Bronchus fibroblast of lung (primary cell): ENCODE results near the gene SUGP2. TPM values are rescaled to one million over a fixed set of nuclear protein-coding genes. Genes with fewer than 3 reads are reported as not detected.

Source experiments
- total RNA-seq: library from RNA; depleted of rRNA; stranded (reverse); fragments of >200 nt; gene quantifications from 2 replicates; pipeline ENCODE4 v1.2.3, GENCODE V29; 2015

The SUGP2 gene
- total RNA-seq = 23.6 and 24.0 TPM in 2 replicates

GRCh38 chr19:19033426-19034203 lies at the start of gene SUGP2, which contains the start of gene ARMC6:
Gene SUGP2 (minus strand): TSS chr19:19033517. CDS start chr19:19031071, 2,446 bp downstream.
Gene ARMC6 (plus strand): TSS chr19:19033603. CDS start chr19:19034210, 607 bp downstream.

GRCh38 chr19:19063183-19064097 lies 30.1 kb upstream of the SUGP2 start, which contains the start of gene SLC25A42:
Gene SLC25A42 (plus strand): TSS chr19:19063994. CDS start chr19:19096125, 32,131 bp downstream.

Other genes with a start within 250 kb of the SUGP2 start
- not detected in 2 replicates for gene COMP, start 242.2 kb downstream of the SUGP2 start, total RNA-seq
- 42.7 and 45.6 TPM in 2 replicates for gene UPF1, start 201.6 kb downstream of the SUGP2 start, total RNA-seq
- 0.34 and 1.5 TPM in 2 replicates for gene CERS1, start 137.4 kb downstream of the SUGP2 start, total RNA-seq
- gene COPE, start 114.1 kb downstream of the SUGP2 start, total RNA-seq = 357 and 370 TPM in 2 replicates
- 64.8 and 77.8 TPM in 2 replicates for gene DDX49, start 113.8 kb downstream of the SUGP2 start, total RNA-seq
- 63.8 and 67.1 TPM in 2 replicates for gene HOMER3, start 92.3 kb downstream of the SUGP2 start, total RNA-seq
- 47.9 and 48.3 TPM in 2 replicates for gene ARMC6, start 86 bp upstream of the SUGP2 start, total RNA-seq
- gene SLC25A42, start 30.5 kb upstream of the SUGP2 start, total RNA-seq = 6.2 and 6.9 TPM in 2 replicates
- gene TMEM161A, start 105.0 kb upstream of the SUGP2 start, total RNA-seq = 28.6 and 30.5 TPM in 2 replicates
- 0.15 TPM in 1 of 2 replicates, not detected in the other for gene MEF2B, start 136.7 kb upstream of the SUGP2 start, total RNA-seq
- gene BORCS8, start 158.6 kb upstream of the SUGP2 start, total RNA-seq = 18.3 and 24.2 TPM in 2 replicates
- 88.9 and 89.3 TPM in 2 replicates for gene RFXANK, start 158.7 kb upstream of the SUGP2 start, total RNA-seq
- 19.6 and 21.4 TPM in 2 replicates for gene NR2C2AP, start 169.9 kb upstream of the SUGP2 start, total RNA-seq
- gene NCAN, start 178.4 kb upstream of the SUGP2 start, total RNA-seq = not detected in 2 replicates
- gene TM6SF2, start 239.8 kb upstream of the SUGP2 start, total RNA-seq = 1.3 and 2.5 TPM in 2 replicates